ENCODE data around the gene TMEM44. TPM values are rescaled to one million over a fixed set of nuclear protein-coding genes. Genes with fewer than 3 reads are reported as not detected.

The TMEM44 gene
- total RNA-seq, 1 experiment from 2014 or later: 13.7 TPM

- no peak overlapping the region for H3K4me3 Mint-ChIP-seq
- ChIA-PET CTCF (interaction anchor here (1.2 kb wide), 1 partner anchor 23 kb away, joined by 3 read pairs; no protein-coding TSS in a partner anchor), POLR2A (no interaction called here)
- TF ChIP-seq ZNF219 (CRISPR knock-in tag; IDR thresholded peaks at IDR 0.05; ENCODE audit: borderline replicate concordance) (no peak), ZNF423 (CRISPR knock-in tag; IDR thresholded peaks at IDR 0.05) (no peak)
- H3K27me3 Mint-ChIP-seq (ENCODE audit: low read depth): no peaks in the 10 kb centered on the region
- no peak overlapping the region for H3K27ac Mint-ChIP-seq
- no peaks in the 10 kb centered on the region for H3K4me1 Mint-ChIP-seq
- H3K9me3 Mint-ChIP-seq: no peaks in the 10 kb centered on the region
- no peak for DNase-seq (ENCODE audit: low spot score)
- no peak for ATAC-seq
- peaks cover 41% of the 10 kb centered on the region for H3K36me3 Mint-ChIP-seq
These were observed 31.6 kb upstream of the TMEM44 start for GRCh38 chr3:194664857-194665256.

- CTCF ChIA-PET: interaction anchor here (0.6 to 1.6 kb wide), 2 partner anchors 10 to 21 kb away, joined by 3 to 6 read pairs; partner anchors contain the start of gene LSG1
- ATAC-seq (no peak), DNase-seq (ENCODE audit: low spot score) (no peak)
- no peak overlapping the region for H3K4me3 Mint-ChIP-seq
- no peaks in the 10 kb centered on the region for H3K27me3 Mint-ChIP-seq (ENCODE audit: low read depth)
- H3K9me3 Mint-ChIP-seq: no peaks in the 10 kb centered on the region
- POLR2A ChIA-PET: no interaction called here
- H3K36me3 Mint-ChIP-seq: peaks cover 45% of the 10 kb centered on the region
- TF ChIP-seq ZNF138 (CRISPR knock-in tag; conservative IDR thresholded peaks at IDR 0.05) (no peak), ZNF317 (CRISPR knock-in tag; IDR thresholded peaks at IDR 0.05; ENCODE audit: borderline replicate concordance, low read depth) (no peak), TEAD4 (CRISPR knock-in tag; IDR thresholded peaks at IDR 0.05) (no peak), NFE2L1 (CRISPR knock-in tag; IDR thresholded peaks at IDR 0.05) (no peak), NFYB (CRISPR knock-in tag; conservative IDR thresholded peaks at IDR 0.05; ENCODE audit: low read depth) (no peak)
- TF ChIP-seq, protein P1, sequence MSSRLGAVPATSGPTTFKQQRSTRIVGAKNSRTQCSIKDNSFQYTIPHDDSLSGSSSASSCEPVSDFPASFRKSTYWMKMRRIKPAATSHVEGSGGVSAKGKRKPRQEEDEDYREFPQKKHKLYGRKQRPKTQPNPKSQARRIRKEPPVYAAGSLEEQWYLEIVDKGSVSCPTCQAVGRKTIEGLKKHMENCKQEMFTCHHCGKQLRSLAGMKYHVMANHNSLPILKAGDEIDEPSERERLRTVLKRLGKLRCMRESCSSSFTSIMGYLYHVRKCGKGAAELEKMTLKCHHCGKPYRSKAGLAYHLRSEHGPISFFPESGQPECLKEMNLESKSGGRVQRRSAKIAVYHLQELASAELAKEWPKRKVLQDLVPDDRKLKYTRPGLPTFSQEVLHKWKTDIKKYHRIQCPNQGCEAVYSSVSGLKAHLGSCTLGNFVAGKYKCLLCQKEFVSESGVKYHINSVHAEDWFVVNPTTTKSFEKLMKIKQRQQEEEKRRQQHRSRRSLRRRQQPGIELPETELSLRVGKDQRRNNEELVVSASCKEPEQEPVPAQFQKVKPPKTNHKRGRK (CRISPR knock-in tag; IDR thresholded peaks at IDR 0.05; ENCODE audit: borderline replicate concordance): no peak
- TF ChIP-seq, protein P2, sequence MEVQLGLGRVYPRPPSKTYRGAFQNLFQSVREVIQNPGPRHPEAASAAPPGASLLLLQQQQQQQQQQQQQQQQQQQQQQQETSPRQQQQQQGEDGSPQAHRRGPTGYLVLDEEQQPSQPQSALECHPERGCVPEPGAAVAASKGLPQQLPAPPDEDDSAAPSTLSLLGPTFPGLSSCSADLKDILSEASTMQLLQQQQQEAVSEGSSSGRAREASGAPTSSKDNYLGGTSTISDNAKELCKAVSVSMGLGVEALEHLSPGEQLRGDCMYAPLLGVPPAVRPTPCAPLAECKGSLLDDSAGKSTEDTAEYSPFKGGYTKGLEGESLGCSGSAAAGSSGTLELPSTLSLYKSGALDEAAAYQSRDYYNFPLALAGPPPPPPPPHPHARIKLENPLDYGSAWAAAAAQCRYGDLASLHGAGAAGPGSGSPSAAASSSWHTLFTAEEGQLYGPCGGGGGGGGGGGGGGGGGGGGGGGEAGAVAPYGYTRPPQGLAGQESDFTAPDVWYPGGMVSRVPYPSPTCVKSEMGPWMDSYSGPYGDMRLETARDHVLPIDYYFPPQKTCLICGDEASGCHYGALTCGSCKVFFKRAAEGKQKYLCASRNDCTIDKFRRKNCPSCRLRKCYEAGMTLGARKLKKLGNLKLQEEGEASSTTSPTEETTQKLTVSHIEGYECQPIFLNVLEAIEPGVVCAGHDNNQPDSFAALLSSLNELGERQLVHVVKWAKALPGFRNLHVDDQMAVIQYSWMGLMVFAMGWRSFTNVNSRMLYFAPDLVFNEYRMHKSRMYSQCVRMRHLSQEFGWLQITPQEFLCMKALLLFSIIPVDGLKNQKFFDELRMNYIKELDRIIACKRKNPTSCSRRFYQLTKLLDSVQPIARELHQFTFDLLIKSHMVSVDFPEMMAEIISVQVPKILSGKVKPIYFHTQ (CRISPR knock-in tag; IDR thresholded peaks at IDR 0.05): no peak
- TF ChIP-seq, protein P3, sequence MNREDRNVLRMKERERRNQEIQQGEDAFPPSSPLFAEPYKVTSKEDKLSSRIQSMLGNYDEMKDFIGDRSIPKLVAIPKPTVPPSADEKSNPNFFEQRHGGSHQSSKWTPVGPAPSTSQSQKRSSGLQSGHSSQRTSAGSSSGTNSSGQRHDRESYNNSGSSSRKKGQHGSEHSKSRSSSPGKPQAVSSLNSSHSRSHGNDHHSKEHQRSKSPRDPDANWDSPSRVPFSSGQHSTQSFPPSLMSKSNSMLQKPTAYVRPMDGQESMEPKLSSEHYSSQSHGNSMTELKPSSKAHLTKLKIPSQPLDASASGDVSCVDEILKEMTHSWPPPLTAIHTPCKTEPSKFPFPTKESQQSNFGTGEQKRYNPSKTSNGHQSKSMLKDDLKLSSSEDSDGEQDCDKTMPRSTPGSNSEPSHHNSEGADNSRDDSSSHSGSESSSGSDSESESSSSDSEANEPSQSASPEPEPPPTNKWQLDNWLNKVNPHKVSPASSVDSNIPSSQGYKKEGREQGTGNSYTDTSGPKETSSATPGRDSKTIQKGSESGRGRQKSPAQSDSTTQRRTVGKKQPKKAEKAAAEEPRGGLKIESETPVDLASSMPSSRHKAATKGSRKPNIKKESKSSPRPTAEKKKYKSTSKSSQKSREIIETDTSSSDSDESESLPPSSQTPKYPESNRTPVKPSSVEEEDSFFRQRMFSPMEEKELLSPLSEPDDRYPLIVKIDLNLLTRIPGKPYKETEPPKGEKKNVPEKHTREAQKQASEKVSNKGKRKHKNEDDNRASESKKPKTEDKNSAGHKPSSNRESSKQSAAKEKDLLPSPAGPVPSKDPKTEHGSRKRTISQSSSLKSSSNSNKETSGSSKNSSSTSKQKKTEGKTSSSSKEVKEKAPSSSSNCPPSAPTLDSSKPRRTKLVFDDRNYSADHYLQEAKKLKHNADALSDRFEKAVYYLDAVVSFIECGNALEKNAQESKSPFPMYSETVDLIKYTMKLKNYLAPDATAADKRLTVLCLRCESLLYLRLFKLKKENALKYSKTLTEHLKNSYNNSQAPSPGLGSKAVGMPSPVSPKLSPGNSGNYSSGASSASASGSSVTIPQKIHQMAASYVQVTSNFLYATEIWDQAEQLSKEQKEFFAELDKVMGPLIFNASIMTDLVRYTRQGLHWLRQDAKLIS (CRISPR knock-in tag; IDR thresholded peaks at IDR 0.05; ENCODE audit: borderline replicate concordance): no peak
- no peak overlapping the region for H3K27ac Mint-ChIP-seq
- H3K4me1 Mint-ChIP-seq: no peaks in the 10 kb centered on the region
These were observed 28.7 kb upstream of the TMEM44 start for GRCh38 chr3:194661946-194662345.

GRCh38 chr3:194661374-194661773 lies 28.2 kb upstream of the TMEM44 start:
- Mint-ChIP-seq H3K27me3 (ENCODE audit: low read depth) (no peaks in the 10 kb centered on the region), H3K27ac (no peak overlapping the region), H3K36me3 (peaks cover 47% of the 10 kb centered on the region), H3K4me1 (no peaks in the 10 kb centered on the region), H3K9me3 (no peaks in the 10 kb centered on the region), H3K4me3 (no peak overlapping the region)
- POLR2A ChIA-PET: no interaction called here
- DNase-seq (ENCODE audit: low spot score) (no peak), ATAC-seq (no peak)
- CTCF ChIA-PET: interaction anchor here (0.6 to 1.6 kb wide), 2 partner anchors 10 to 21 kb away, joined by 3 to 6 read pairs; partner anchors contain the start of gene LSG1
- TF ChIP-seq HMGXB4 (CRISPR knock-in tag; IDR thresholded peaks at IDR 0.05) (no peak), TP53 (CRISPR knock-in tag; IDR thresholded peaks at IDR 0.05) (no peak), GABPB1 (CRISPR knock-in tag; IDR thresholded peaks at IDR 0.05) (no peak), ZNF317 (CRISPR knock-in tag; IDR thresholded peaks at IDR 0.05; ENCODE audit: borderline replicate concordance, low read depth) (no peak), FOXP1 (CRISPR knock-in tag; IDR thresholded peaks at IDR 0.05; ENCODE audit: borderline replicate concordance) (no peak), NR3C1 (CRISPR knock-in tag; conservative IDR thresholded peaks at IDR 0.05; ENCODE audit: low read depth) (no peak), PRDM15 (CRISPR knock-in tag; IDR thresholded peaks at IDR 0.05) (no peak), NR2C2 (CRISPR knock-in tag; IDR thresholded peaks at IDR 0.05) (no peak), NFE2L1 (CRISPR knock-in tag; IDR thresholded peaks at IDR 0.05) (no peak), CREM (CRISPR knock-in tag; IDR thresholded peaks at IDR 0.05) (no peak), TEAD4 (CRISPR knock-in tag; IDR thresholded peaks at IDR 0.05) (no peak), NFYB (CRISPR knock-in tag; conservative IDR thresholded peaks at IDR 0.05; ENCODE audit: low read depth) (no peak)

Data from WTC11 (cell line).